ENCODE measurements around the gene SAMD5. TPM values are rescaled to one million over a fixed set of nuclear protein-coding genes. Genes with fewer than 3 reads are reported as not detected.

Gene SAMD5
- polyA plus RNA-seq, 1 experiment = 3.1 TPM

GRCh38 chr6:147582991-147583390, 74.5 kb downstream of the SAMD5 start:
- H3K27me3 ChIP-seq (ENCODE audit: control insufficient read depth, insufficient read depth, low read length) = no peaks in the 10 kb centered on the region
- no peak for DNase-seq (ENCODE audit: low read depth, low spot score)
- TF ChIP-seq CTCF (IDR thresholded peaks at IDR 0.05; ENCODE audit: low read depth, low read length) = no peak
- ChIA-PET POLR2A (no interaction called here), CTCF (no interaction called here)
- no peaks in the 10 kb centered on the region for H3K9me3 ChIP-seq (ENCODE audit: control insufficient read depth, insufficient read depth, low read length)
- no peak overlapping the region for H3K4me3 ChIP-seq (ENCODE audit: low read depth, low read length)
- H3K27ac ChIP-seq (ENCODE audit: low read depth, low read length) = no peak overlapping the region

DNA sequence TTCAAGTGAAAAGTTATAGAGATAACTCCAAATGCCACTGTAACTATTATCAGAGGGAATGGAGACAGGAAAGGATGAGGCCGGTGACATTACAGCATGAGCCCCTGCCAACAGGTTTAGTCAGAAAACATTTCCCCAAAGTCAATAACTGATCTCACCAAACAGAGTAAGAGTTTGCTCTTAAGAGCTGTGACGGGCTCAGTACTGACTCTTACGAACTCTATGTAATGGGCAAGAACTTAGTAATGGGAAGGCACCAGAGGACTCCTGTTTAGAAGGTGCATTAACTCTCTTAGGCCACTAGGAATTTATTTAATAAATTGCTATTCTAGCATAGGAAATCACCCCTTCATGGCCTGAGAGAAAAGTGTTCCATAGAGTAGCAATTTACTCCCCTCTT, 76.8 kb downstream of the SAMD5 start:
- no peak overlapping the region for H3K27ac ChIP-seq (ENCODE audit: low read depth, low read length)
- POLR2A ChIA-PET = no interaction called here
- DNase-seq (ENCODE audit: low read depth, low spot score) = no peak
- H3K9me3 ChIP-seq (ENCODE audit: control insufficient read depth, insufficient read depth, low read length) = no peaks in the 10 kb centered on the region
- TF ChIP-seq CTCF (IDR thresholded peaks at IDR 0.05; ENCODE audit: low read depth, low read length) = no peak
- H3K4me3 ChIP-seq (ENCODE audit: low read depth, low read length) = no peak overlapping the region
- CTCF ChIA-PET = no interaction called here
- no peaks in the 10 kb centered on the region for H3K27me3 ChIP-seq (ENCODE audit: control insufficient read depth, insufficient read depth, low read length)

GRCh38 chr6:147586044-147586443, 77.6 kb downstream of the SAMD5 start:
- ChIA-PET POLR2A (no interaction called here), CTCF (no interaction called here)
- H3K27ac ChIP-seq (ENCODE audit: low read depth, low read length) = no peak overlapping the region
- DNase-seq (ENCODE audit: low read depth, low spot score) = no peak
- TF ChIP-seq CTCF (IDR thresholded peaks at IDR 0.05; ENCODE audit: low read depth, low read length) = no peak
- no peaks in the 10 kb centered on the region for H3K27me3 ChIP-seq (ENCODE audit: control insufficient read depth, insufficient read depth, low read length)
- no peaks in the 10 kb centered on the region for H3K9me3 ChIP-seq (ENCODE audit: control insufficient read depth, insufficient read depth, low read length)
- H3K4me3 ChIP-seq (ENCODE audit: low read depth, low read length) = no peak overlapping the region

DNA sequence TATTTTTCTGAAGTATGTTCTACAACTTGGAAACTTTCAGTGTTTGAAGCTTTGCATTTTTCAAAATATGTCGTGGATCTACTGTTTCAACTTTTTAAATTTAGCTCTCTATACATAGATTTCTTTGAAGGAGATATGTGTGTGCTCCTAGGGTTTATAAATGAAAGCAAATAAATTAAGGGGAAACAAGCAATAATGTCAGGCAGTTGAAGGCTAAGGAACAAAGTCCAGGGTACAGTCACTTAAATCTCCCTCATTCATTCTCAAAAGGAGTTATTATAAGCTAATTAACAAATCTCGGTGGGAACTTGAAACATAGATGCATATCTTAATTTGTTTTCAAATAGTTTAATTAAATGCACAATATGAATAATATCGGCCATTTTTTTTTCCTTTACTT, 79.4 kb downstream of the SAMD5 start:
- Histone ChIP-seq H3K9me3 (ENCODE audit: control insufficient read depth, insufficient read depth, low read length) (no peaks in the 10 kb centered on the region), H3K27ac (ENCODE audit: low read depth, low read length) (no peak overlapping the region), H3K4me3 (ENCODE audit: low read depth, low read length) (no peak overlapping the region), H3K27me3 (ENCODE audit: control insufficient read depth, insufficient read depth, low read length) (no peaks in the 10 kb centered on the region)
- CTCF ChIA-PET = no interaction called here
- no peak for TF ChIP-seq CTCF (IDR thresholded peaks at IDR 0.05; ENCODE audit: low read depth, low read length)
- DNase-seq (ENCODE audit: low read depth, low spot score) = no peak
- POLR2A ChIA-PET = no interaction called here

- H3K27me3 ChIP-seq (ENCODE audit: control insufficient read depth, insufficient read depth, low read length) = no peaks in the 10 kb centered on the region
- ChIA-PET CTCF (no interaction called here), POLR2A (no interaction called here)
- DNase-seq (ENCODE audit: low read depth, low spot score) = no peak
- TF ChIP-seq CTCF (IDR thresholded peaks at IDR 0.05; ENCODE audit: low read depth, low read length) = no peak
- no peak overlapping the region for H3K27ac ChIP-seq (ENCODE audit: low read depth, low read length)
- no peak overlapping the region for H3K4me3 ChIP-seq (ENCODE audit: low read depth, low read length)
- H3K9me3 ChIP-seq (ENCODE audit: control insufficient read depth, insufficient read depth, low read length) = no peaks in the 10 kb centered on the region
Measured at GRCh38 chr6:147588469-147588868, 80.0 kb downstream of the SAMD5 start.

Measured in AG04450 (cell line).